Fibroblast of gingiva (primary cell): ENCODE results near the gene GPSM3.
"Not testable (repeated sequence)": the region's sequence is repeated elsewhere in the genome, so short reads cannot be mapped to it uniquely, and the experiment has no call there.

Source experiments
- DNase-seq: peaks from one replicate; pipeline ENCODE4 v3.0.0-alpha.2; 2011; ENCODE audit warnings: low read depth

Gene GPSM3, protein sequence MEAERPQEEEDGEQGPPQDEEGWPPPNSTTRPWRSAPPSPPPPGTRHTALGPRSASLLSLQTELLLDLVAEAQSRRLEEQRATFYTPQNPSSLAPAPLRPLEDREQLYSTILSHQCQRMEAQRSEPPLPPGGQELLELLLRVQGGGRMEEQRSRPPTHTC

DNA sequence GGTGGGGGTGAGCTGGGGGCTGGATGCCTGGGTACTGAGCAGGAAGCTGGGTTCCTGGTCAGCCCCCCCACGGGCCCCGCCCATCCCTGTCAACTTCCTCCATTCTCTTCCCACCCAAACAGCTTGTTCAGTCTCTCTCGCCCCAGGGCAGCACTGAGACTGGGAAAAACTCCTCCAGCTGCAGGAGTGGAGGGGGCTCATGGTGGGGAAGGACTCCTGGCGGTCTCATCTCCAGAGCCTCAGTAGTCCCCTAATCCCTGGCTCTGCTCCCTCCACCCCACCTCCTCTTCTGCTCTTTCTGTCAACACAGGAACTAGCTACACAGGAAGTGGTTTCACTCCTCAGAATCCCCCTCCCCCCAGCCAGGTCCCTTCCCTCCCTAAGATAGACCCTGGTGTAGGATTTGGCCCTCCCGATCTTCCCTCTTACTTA lies at the start of gene GPSM3:
TSS of gene GPSM3 (minus strand) at position 36 of the 432 bp plus-strand sequence. CDS start 130 bp downstream, outside the sequence.
- DNase-seq, result no peak

DNA sequence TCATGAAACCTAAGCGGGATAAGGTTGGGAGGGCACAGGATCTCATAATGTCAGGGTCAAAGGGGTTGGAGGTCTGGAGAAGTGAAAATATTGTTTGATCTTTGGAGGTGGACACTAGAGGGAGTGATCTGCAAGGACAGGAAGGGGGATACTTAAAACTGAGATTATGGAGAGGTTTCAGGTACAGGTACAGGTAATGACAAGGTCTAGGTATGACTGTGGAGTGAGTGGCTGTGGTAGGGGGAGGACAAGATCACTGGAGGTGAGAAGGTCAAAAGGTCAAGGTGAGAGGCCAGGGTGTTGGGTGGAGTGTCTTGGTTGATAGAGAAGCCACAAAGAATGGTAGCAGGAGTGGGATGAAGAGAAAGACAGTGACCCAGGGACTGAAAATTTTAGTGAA lies 48.2 kb upstream of the GPSM3 start:
- no peak for DNase-seq

DNA sequence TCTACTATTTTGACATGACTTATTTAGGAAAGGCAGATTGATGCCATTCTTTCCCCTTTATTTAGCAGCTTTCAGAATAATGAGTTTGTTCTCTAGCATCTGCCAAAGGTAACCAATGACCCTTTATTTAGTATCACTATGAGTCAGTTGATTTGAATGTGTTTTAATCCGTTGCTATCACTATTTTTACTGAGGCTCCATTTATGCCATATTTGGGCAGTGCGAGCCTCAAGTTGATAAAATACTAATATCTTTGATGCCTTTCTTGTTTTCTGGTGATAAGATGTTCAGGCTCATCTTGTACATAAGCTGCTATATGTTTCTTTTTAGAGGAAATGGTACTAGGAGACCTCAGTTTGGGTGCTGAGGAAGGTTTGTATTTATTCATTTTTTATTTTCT lies 47.0 kb upstream of the GPSM3 start:
- no peak for DNase-seq

DNA sequence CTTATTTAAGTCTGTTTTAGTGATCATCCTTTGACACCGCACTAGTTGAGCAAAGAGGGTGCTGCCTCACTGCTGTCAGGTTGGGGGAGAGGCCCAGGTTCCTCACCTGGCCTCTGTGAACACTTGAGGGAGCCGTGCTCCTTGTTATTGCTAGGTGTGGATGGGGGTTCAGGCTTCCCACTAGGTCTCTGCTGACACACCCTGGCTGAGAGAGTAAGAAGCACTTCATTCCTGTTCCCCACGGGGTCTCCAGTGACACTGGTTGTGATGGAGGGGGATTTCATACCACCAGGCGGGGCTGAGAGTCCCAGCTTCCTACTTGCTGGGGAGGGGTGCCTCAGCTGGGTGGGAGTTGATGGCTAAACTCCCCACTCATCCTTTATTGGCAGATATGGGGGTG lies 42.5 kb upstream of the GPSM3 start:
- DNase-seq, result no peak

DNA sequence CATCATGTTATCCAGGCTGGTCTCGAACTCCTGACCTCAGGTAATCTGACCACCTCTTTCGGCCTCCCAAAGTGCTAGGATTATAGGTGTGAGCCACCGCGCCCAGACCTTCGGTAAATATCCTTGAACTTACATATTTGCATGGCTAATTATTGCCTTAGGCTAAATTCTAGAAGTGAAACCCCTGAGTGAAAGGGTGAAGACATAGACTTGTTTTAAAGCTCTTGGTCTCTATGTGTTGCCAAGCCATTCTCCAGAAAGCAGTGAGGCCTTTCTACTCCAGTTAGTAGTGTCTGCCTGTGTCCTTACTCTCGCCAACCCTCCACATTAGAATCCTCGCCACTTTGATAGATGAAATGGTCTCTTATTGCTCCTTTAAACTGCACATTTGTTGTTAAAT lies 34.0 kb upstream of the GPSM3 start:
- DNase-seq, result no peak

DNA sequence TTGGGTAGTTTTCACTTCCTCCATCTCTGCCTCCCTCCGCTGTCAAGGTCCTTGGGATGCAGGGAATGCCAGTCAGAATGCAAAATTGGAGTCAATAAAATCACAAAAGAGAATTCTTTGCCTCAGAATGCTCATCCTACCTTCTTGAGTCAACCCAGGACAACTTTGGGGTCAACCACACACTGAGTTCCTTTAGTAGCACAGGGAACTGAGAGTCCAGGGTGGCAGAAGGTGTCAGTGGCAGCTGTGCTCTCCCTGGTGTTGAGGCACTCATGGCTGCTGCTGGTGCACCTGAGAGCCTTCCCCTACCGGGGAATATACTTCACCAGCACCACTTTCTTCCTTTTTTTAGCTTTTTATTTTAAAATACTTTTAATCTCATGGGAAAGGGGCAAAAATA lies 32.3 kb upstream of the GPSM3 start:
- no peak for DNase-seq

DNA sequence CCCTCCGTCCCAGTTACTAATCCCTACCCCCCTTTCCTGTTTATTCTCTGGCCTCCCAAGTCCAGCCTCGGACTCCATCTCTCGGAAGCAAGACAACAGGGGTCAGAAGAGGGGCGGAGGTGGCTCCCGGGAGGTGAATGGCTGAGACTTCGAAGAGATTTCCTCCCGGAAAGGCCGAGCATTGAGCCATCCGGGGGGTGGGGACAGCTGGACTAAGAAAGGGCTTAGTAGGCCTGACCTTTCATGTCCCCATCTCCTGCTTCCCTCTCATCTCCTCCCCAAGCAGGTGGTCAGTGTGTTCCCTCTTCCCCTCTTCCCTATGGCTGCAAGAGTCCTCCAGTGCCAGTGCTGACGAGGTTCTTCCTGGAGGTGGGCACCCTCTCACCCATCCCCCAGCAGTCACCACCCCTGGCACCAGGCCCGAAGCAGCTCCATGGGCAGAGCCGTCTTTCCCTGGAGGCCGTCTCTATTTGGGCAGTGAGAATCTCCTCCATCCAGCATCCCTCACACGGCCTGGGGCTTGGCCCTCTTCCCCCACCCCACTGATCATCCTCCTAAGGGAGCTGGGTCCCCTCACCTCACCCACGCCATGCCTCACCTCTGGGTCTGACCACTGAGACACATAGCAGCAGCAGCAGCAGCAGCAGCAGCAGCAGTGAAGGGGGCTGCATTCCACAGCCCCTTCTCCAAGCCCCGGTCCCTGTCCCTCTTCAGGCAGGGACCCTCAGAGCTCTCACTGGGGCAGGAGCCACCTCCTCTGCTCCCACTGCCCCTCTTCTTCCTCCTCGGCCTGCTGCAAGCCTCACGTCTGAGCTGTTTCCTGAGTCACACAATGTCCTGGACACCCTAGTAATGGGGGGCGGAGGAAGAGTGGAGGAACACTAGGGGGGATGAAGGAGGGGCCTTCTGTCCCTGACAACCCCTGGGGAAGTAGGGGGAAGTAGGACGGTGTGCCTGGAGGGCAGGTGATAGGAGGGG lies 31.1 kb upstream of the GPSM3 start, which contains the start of gene NOTCH4:
TSS of gene NOTCH4 (minus strand) at position 810 of the 978 bp plus-strand sequence. CDS start at position 671, 139 bp downstream.
- DNase-seq, result no peak

DNA sequence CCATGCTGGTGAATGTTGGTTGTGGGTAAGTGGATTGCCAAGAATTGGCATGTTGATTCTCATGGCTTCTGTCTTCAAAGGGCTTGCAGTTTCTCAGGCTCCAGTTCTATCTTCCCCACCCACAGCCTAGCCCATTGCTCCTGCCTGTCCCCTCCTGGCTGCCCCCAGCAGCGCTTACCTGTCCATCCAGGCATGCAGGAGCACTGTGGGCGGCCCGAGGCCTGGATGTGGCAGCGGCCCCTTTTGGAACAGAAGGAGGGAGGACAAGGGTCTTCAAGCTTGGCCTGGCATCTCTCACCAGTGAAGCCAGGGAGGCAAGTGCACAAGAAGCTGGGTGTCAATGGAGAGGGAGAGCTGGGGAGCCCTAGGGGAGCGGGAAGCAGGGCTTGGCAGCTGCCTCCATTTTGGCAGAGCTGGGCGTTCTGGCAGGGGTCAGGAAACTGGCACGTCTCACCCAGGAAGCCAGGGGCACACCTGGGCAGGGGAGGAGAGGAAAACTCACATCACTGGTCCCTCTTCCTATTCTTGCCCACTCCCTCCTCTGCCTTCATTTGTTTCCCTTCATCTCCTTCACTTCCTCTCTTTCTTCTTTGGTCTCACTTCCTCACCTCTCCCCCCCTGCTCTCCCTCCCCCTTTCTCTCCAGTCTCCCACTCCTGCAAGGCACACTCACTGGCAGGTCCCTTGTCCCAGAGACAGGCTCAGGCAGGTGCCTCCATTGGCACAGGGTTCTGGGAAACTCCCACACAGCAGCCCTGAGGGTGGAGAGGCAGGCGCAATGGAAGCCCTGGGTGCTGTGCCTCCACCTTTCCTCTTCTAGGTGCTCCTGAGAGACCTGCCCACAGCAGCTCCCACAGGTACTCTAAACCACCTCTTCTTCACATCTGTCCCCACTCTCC lies 30.1 kb upstream of the GPSM3 start:
- no peak for DNase-seq

DNA sequence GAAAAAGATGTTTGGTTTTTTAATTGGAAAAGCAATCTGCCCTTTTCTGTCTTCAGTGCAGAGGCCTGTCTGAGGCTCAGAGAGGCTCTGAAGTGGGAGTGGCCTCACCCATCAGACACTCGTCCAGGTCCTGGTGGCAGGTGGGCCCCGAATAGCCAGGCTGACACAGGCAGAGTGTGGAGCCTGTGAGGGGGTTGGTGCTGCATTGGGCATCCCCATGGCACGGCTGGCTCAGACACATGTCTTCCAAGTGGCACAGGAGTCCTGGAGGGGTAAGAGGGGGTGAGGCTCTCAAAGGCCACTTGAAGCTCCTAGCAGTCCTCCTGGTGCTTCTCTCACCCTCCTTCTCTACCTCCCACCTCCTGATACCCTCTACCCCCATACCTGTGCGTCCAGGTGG lies 27.6 kb upstream of the GPSM3 start:
- DNase-seq, result no peak

DNA sequence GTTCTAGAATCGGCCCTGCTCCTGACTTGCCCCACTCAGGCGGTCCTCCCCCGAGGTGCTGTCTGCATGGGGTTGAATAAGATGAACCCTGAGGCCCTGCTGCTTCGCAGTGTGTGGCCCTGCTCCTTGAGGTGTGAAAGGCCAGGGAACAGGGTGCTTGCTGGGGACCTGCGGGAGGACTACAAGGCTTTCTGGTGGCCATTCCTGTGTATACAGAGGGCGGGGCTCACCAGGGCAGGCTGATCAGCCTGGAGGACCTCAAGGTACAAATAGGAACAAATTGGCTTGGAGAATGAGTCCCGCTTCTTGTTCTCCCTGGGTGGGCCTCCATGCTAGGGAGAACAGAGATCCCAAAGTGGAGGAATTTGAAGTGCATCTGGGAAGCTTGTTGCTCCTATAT lies 25.7 kb upstream of the GPSM3 start:
- DNase-seq, result no peak

DNA sequence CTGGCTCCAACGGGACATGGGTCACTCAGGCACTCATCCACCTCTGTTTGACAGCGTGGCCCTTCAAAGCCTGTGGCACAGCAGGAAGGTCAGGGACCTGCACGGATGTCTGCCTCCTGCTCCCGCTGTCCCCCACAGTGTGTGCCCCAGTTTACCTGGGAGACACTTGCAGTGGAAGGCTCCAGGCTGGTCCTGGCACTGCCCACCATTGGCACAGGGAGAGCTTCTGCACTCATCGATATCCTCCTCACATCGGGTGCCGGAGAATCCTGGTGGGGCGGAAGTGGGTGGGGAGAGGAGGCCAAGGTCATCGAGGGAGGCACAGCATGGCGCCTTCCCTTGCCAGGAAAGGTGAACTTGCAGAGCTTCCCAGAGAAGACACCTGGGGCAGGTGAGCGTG lies 24.6 kb upstream of the GPSM3 start:
- DNase-seq, result no peak

DNA sequence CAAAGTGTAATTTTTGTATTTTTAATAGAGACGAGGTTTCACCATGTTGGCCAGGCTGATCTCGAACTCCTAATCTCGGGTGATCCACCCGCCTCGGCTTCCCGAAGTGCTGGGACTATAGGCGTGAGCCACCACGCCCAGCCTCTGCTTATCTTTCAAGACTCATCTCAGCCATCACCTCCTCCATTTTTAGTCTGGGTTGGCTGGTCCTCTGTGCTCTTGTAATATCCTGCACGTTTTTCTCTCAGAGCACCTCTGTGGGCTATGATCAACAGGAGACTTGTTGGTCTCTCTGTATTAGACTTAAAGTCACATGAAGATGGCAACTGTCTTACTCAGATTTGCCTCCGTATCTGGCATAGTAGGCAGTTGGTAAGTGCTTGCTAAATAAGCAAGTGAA lies 23.8 kb upstream of the GPSM3 start:
- no peak for DNase-seq

DNA sequence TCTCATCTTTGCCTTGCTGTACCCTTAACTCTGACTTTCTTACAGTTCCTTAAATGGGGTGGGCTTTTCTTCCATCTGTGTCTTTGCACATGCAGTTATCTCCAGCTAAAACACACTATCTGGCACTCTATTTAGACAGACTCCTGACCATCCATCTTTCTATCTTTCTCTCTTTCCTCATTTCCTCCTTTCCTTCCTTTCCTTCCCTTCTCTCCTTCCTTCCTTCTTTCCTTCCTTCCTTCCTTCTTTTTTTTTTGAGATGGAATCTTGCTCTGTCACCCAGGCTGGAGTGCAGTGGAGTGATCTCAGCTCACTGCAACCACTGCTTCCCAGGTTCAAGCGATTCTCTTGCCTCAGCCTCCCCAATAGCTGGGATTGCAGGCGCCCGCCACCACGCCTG lies 23.2 kb upstream of the GPSM3 start:
- DNase-seq, result no peak

DNA sequence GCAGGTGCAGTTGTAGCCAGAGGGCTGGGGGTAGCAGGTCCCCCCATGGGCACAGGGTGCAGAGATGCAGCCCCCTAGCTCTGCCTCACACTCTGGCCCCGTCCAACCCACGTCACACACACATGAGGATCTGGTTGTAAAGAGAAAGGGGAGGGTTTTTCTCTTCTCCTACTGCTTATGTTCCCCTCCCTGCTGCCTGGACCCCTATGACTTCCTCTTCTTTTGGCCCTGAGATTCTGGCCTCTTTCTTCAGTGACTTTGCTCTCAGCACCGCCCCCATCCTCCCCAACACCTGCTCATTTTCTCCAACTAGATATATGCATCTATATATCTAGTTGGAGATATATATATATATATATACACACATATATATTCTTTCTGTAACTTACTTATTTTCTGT lies 21.7 kb upstream of the GPSM3 start:
- DNase-seq, result no peak

DNA sequence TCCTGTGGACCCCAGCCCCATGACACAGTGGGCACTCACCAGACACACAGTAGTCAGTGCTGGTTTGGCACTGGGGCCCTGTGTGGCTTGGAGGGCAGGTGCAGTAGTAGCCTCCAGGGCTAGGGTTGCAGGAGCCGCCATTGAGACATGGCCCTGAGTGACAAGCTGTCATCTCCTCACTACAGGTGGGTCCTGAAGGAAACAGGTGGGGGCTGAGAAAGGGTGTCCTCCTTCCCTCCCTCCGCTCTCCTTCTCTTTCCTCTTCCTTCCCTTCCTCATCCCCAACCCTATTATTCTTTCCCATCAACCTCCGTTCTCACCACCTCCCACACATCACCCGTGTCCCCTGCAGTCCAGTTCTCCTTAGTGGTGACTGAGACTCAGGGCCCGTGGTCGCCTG lies 21.2 kb upstream of the GPSM3 start:
- DNase-seq, result no peak

DNA sequence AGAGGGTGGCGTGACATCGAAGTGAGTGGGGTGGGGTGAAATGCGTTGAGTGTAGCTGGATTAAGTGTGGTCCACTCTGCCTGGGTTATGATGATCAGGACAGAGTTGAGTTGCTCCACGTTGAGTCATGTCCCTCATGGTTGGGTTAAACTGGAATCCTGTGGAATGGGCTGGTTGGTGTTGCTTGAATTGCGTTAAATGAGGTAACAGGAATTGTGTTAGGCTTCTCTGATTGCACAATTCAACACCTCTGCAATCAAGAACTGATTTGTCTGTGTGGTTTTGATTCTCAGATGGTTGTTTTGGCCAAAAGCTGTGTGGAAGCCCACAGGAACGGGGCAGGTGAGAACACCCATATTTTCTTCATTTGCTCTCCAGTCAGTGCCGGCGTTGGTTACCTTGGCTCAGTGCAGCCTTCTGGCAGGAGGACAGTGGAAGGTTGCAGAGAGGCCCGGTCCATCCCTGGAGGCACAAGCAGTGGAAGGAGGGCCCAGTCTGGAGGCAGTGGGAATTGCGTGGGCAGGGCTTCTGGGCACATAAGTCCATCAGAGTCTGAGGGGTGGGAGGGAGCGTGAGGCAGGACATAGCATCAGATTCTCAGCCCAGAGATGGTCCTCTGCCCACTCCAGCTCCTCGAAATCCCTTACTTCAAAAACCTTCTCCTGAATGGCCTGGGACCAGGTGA lies 19.8 kb upstream of the GPSM3 start:
- DNase-seq, result no peak

DNA sequence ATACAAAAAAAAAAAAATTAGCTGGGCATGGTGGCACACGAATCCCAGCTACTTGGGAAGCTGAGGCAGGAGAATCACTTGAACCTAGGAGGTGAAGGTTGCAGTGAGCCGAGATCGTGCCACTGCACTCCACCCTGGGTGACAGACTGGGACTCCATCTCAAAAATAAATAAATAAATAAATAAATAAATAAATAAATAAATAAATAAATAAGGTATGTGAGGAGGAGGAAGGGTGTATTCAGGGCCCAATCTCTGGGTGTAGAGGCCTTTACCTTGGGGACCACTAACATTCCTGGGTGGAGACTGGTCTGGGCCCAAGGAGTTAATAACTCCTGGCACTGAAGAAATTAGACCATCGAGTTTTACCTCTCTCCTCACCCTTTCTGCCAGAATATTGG lies 19.0 kb upstream of the GPSM3 start:
- not testable (repeated sequence) for DNase-seq

DNA sequence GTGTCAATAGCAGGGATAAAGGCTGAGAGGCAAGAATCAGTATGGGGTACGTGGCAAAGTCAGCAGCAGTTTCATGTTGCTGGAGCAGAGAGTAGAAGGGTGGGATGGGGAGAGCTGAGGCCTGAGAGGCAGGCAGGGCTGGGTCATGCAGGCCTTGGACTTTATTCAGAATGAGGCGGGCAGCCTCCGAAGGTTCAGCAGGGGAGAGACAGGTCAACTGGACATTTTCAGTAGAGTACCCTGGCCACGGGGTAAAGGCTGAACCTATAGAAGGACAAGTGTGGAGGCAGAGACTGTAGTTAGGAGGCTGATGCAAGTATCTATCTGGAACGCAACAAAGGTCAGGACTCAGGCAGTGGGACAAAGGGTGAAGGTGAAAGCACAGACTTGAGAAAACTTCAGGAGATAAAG lies 17.8 kb upstream of the GPSM3 start:
- no peak for DNase-seq

DNA sequence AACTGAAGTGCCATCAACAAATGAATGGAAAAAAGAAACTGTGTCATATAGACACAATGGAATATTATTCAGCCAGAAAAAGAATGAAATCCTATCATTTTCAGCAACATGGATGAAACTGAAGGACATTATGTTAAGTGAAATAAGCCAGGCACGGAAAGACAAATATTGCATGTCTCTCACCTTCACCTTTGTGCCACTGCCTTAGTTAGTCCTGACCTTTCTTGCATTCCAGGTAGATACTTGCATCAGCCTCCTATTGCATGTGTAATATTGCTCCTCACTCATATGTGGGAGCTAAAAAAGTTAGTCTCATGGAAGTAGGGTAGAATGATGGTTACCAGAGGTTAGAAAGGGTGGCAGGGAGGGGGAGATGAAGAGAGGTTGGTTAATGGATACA lies 16.6 kb upstream of the GPSM3 start:
- DNase-seq, result no peak

DNA sequence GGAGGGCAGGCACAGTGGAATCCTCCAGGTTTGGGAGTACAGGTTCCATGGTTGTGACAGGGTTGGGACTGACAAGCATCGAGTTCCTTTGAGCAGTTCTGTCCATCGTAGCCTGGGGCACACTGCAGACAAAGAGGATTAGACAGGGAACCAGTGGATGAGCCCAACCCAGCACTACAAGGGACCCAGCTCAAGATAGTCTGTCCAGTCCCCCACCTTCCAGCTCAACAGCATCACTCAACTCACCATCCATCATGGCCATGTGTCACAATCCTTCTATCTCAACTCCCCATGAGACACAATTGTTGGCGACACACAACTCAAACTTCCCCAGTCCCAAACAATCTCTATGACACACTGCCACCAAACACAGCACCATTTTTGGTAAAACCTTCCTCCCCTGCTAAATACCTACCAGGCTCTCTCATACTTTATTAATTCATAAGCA lies 11.8 kb upstream of the GPSM3 start:
- DNase-seq, result no peak

DNA sequence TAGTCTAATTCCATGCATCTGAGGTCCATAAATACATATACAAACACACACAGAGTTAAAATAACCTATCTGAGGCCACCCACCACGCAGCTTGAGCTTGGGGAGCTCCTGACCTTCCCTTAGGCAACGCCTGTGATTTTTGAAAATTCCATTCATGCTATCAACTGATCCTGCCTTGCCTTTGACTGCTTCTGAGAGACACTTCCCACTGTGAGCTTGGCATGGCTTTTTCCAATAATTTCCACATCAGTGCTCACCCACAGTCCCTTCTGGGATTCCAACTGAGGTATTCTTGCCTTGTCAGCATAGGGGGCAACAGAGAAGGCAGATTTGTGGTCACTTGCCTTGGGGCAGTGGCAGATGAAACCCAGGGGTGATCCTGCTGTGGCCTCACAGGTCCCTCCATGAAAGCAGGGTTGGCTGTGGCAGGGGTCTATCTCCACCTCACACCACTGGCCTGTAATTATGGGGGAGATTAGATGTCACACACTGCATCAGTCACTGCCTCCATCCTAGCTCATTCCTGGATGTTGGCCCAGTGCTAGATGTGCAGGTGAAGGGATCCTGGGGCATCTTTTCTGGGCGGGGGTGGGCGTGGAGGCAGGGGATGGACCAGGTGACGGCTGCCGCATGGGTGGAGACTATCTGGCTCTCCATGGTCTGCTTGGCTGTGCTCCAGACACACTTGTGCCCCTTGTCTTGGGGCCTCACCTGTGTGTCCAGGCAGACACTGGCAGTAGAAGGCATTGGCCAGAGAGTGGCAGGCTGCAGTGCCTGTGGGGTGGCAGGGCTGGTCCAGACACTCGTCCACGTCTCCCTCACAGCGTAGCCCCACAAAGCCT lies 11.2 kb upstream of the GPSM3 start:
- DNase-seq, result no peak
